ENCODE measurements around the gene DNAJC6.

The DNAJC6 gene

GRCh38 chr1:65386439-65386838, 77.1 kb downstream of the DNAJC6 start:
- no peak overlapping the region for H3K4me3 ChIP-seq (ENCODE audit: low read length in 2 of 2)
- H3K27me3 ChIP-seq (ENCODE audit: control insufficient read depth in 1 of 2, insufficient read depth in 2 of 2, low read length in 2 of 2) = no peaks in the 10 kb centered on the region

GRCh38 chr1:65387821-65388220, 78.5 kb downstream of the DNAJC6 start:
- Histone ChIP-seq H3K9ac (ENCODE audit: low read length in 2 of 2) (no peak overlapping the region), H3K27me3 (ENCODE audit: control insufficient read depth in 1 of 2, insufficient read depth in 2 of 2, low read length in 2 of 2) (no peaks in the 10 kb centered on the region), H3K4me3 (ENCODE audit: low read length in 2 of 2) (no peak overlapping the region), H3K36me3 (ENCODE audit: control insufficient read depth in 2 of 2, insufficient read depth in 2 of 2, low read length in 2 of 2) (no peaks in the 10 kb centered on the region), H3K9me3 (ENCODE audit: control insufficient read depth in 2 of 2, low read length in 2 of 2) (no peaks in the 10 kb centered on the region), H3K27ac (ENCODE audit: low read length) (no peak overlapping the region), H3K4me1 (ENCODE audit: control insufficient read depth, insufficient read depth, low read length) (no peaks in the 10 kb centered on the region)

More at GRCh38 chr1:65386439-65386838, 77.1 kb downstream of the DNAJC6 start:
- no peaks in the 10 kb centered on the region for H3K4me1 ChIP-seq (ENCODE audit: control insufficient read depth, insufficient read depth, low read length)
- no peaks in the 10 kb centered on the region for H3K36me3 ChIP-seq (ENCODE audit: control insufficient read depth in 2 of 2, insufficient read depth in 2 of 2, low read length in 2 of 2)
- no peak overlapping the region for H3K27ac ChIP-seq (ENCODE audit: low read length)
- H3K9ac ChIP-seq (ENCODE audit: low read length in 2 of 2) = no peak overlapping the region
- H3K9me3 ChIP-seq (ENCODE audit: control insufficient read depth in 2 of 2, low read length in 2 of 2) = no peaks in the 10 kb centered on the region

- Histone ChIP-seq H3K4me3 (ENCODE audit: low read length in 2 of 2) (no peak overlapping the region), H3K36me3 (ENCODE audit: control insufficient read depth in 2 of 2, insufficient read depth in 2 of 2, low read length in 2 of 2) (no peaks in the 10 kb centered on the region)
Measured at GRCh38 chr1:65388908-65389695, 79.8 kb downstream of the DNAJC6 start.

GRCh38 chr1:65392497-65392896, 83.2 kb downstream of the DNAJC6 start:
- no peak overlapping the region for H3K4me3 ChIP-seq (ENCODE audit: low read length in 2 of 2)
- no peak overlapping the region for H3K27ac ChIP-seq (ENCODE audit: low read length)
- H3K9ac ChIP-seq (ENCODE audit: low read length in 2 of 2) = no peak overlapping the region
- H3K9me3 ChIP-seq (ENCODE audit: control insufficient read depth in 2 of 2, low read length in 2 of 2) = no peaks in the 10 kb centered on the region
- H3K27me3 ChIP-seq (ENCODE audit: control insufficient read depth in 1 of 2, insufficient read depth in 2 of 2, low read length in 2 of 2) = no peaks in the 10 kb centered on the region
- no peaks in the 10 kb centered on the region for H3K36me3 ChIP-seq (ENCODE audit: control insufficient read depth in 2 of 2, insufficient read depth in 2 of 2, low read length in 2 of 2)
- H3K4me1 ChIP-seq (ENCODE audit: control insufficient read depth, insufficient read depth, low read length) = no peaks in the 10 kb centered on the region

More at GRCh38 chr1:65388908-65389695, 79.8 kb downstream of the DNAJC6 start:
- Histone ChIP-seq H3K27me3 (ENCODE audit: control insufficient read depth in 1 of 2, insufficient read depth in 2 of 2, low read length in 2 of 2) (no peaks in the 10 kb centered on the region), H3K9ac (ENCODE audit: low read length in 2 of 2) (no peak overlapping the region), H3K4me1 (ENCODE audit: control insufficient read depth, insufficient read depth, low read length) (no peaks in the 10 kb centered on the region), H3K27ac (ENCODE audit: low read length) (no peak overlapping the region), H3K9me3 (ENCODE audit: control insufficient read depth in 2 of 2, low read length in 2 of 2) (no peaks in the 10 kb centered on the region)

- no peak overlapping the region for H3K27ac ChIP-seq (ENCODE audit: low read length)
- H3K9me3 ChIP-seq (ENCODE audit: control insufficient read depth in 2 of 2, low read length in 2 of 2) = no peaks in the 10 kb centered on the region
- H3K9ac ChIP-seq (ENCODE audit: low read length in 2 of 2) = no peak overlapping the region
- no peaks in the 10 kb centered on the region for H3K4me1 ChIP-seq (ENCODE audit: control insufficient read depth, insufficient read depth, low read length)
- H3K4me3 ChIP-seq (ENCODE audit: low read length in 2 of 2) = no peak overlapping the region
- no peaks in the 10 kb centered on the region for H3K27me3 ChIP-seq (ENCODE audit: control insufficient read depth in 1 of 2, insufficient read depth in 2 of 2, low read length in 2 of 2)
- H3K36me3 ChIP-seq (ENCODE audit: control insufficient read depth in 2 of 2, insufficient read depth in 2 of 2, low read length in 2 of 2) = no peaks in the 10 kb centered on the region
Measured at GRCh38 chr1:65393347-65393746, 84.0 kb downstream of the DNAJC6 start.

- no peaks in the 10 kb centered on the region for H3K36me3 ChIP-seq (ENCODE audit: control insufficient read depth in 2 of 2, insufficient read depth in 2 of 2, low read length in 2 of 2)
- no peak overlapping the region for H3K9ac ChIP-seq (ENCODE audit: low read length in 2 of 2)
- no peak overlapping the region for H3K27ac ChIP-seq (ENCODE audit: low read length)
- H3K27me3 ChIP-seq (ENCODE audit: control insufficient read depth in 1 of 2, insufficient read depth in 2 of 2, low read length in 2 of 2) = no peaks in the 10 kb centered on the region
- H3K9me3 ChIP-seq (ENCODE audit: control insufficient read depth in 2 of 2, low read length in 2 of 2) = no peaks in the 10 kb centered on the region
- H3K4me3 ChIP-seq (ENCODE audit: low read length in 2 of 2) = no peak overlapping the region
- no peaks in the 10 kb centered on the region for H3K4me1 ChIP-seq (ENCODE audit: control insufficient read depth, insufficient read depth, low read length)
Measured at GRCh38 chr1:65393928-65394327, 84.6 kb downstream of the DNAJC6 start.

GRCh38 chr1:65395887-65396612, 86.7 kb downstream of the DNAJC6 start:
- Histone ChIP-seq H3K9me3 (ENCODE audit: control insufficient read depth in 2 of 2, low read length in 2 of 2) (no peaks in the 10 kb centered on the region), H3K9ac (ENCODE audit: low read length in 2 of 2) (no peak overlapping the region), H3K4me3 (ENCODE audit: low read length in 2 of 2) (no peak overlapping the region), H3K27me3 (ENCODE audit: control insufficient read depth in 1 of 2, insufficient read depth in 2 of 2, low read length in 2 of 2) (no peaks in the 10 kb centered on the region), H3K36me3 (ENCODE audit: control insufficient read depth in 2 of 2, insufficient read depth in 2 of 2, low read length in 2 of 2) (no peaks in the 10 kb centered on the region), H3K27ac (ENCODE audit: low read length) (no peak overlapping the region), H3K4me1 (ENCODE audit: control insufficient read depth, insufficient read depth, low read length) (no peaks in the 10 kb centered on the region)

GRCh38 chr1:65398083-65398482, 88.7 kb downstream of the DNAJC6 start:
- no peak overlapping the region for H3K4me3 ChIP-seq (ENCODE audit: low read length in 2 of 2)
- no peaks in the 10 kb centered on the region for H3K4me1 ChIP-seq (ENCODE audit: control insufficient read depth, insufficient read depth, low read length)
- no peaks in the 10 kb centered on the region for H3K9me3 ChIP-seq (ENCODE audit: control insufficient read depth in 2 of 2, low read length in 2 of 2)
- no peak overlapping the region for H3K27ac ChIP-seq (ENCODE audit: low read length)
- no peak overlapping the region for H3K9ac ChIP-seq (ENCODE audit: low read length in 2 of 2)
- no peaks in the 10 kb centered on the region for H3K36me3 ChIP-seq (ENCODE audit: control insufficient read depth in 2 of 2, insufficient read depth in 2 of 2, low read length in 2 of 2)
- H3K27me3 ChIP-seq (ENCODE audit: control insufficient read depth in 1 of 2, insufficient read depth in 2 of 2, low read length in 2 of 2) = no peaks in the 10 kb centered on the region

- Histone ChIP-seq H3K4me3 (ENCODE audit: low read length in 2 of 2) (no peak overlapping the region), H3K4me1 (ENCODE audit: control insufficient read depth, insufficient read depth, low read length) (no peaks in the 10 kb centered on the region), H3K36me3 (ENCODE audit: control insufficient read depth in 2 of 2, insufficient read depth in 2 of 2, low read length in 2 of 2) (no peaks in the 10 kb centered on the region), H3K27ac (ENCODE audit: low read length) (no peak overlapping the region), H3K9ac (ENCODE audit: low read length in 2 of 2) (no peak overlapping the region), H3K9me3 (ENCODE audit: control insufficient read depth in 2 of 2, low read length in 2 of 2) (no peaks in the 10 kb centered on the region), H3K27me3 (ENCODE audit: control insufficient read depth in 1 of 2, insufficient read depth in 2 of 2, low read length in 2 of 2) (no peaks in the 10 kb centered on the region)
Measured at GRCh38 chr1:65399003-65399402, 89.7 kb downstream of the DNAJC6 start.

GRCh38 chr1:65401612-65402011, 92.3 kb downstream of the DNAJC6 start:
- no peaks in the 10 kb centered on the region for H3K4me1 ChIP-seq (ENCODE audit: control insufficient read depth, insufficient read depth, low read length)
- no peaks in the 10 kb centered on the region for H3K9me3 ChIP-seq (ENCODE audit: control insufficient read depth in 2 of 2, low read length in 2 of 2)
- H3K36me3 ChIP-seq (ENCODE audit: control insufficient read depth in 2 of 2, insufficient read depth in 2 of 2, low read length in 2 of 2) = no peaks in the 10 kb centered on the region
- no peak overlapping the region for H3K9ac ChIP-seq (ENCODE audit: low read length in 2 of 2)
- no peak overlapping the region for H3K27ac ChIP-seq (ENCODE audit: low read length)
- no peak overlapping the region for H3K4me3 ChIP-seq (ENCODE audit: low read length in 2 of 2)
- H3K27me3 ChIP-seq (ENCODE audit: control insufficient read depth in 1 of 2, insufficient read depth in 2 of 2, low read length in 2 of 2) = no peaks in the 10 kb centered on the region

GRCh38 chr1:65404941-65405340, 95.6 kb downstream of the DNAJC6 start:
- Histone ChIP-seq H3K27me3 (ENCODE audit: control insufficient read depth in 1 of 2, insufficient read depth in 2 of 2, low read length in 2 of 2) (no peaks in the 10 kb centered on the region), H3K27ac (ENCODE audit: low read length) (no peak overlapping the region), H3K4me1 (ENCODE audit: control insufficient read depth, insufficient read depth, low read length) (no peaks in the 10 kb centered on the region), H3K4me3 (ENCODE audit: low read length in 2 of 2) (no peak overlapping the region), H3K9ac (ENCODE audit: low read length in 2 of 2) (no peak overlapping the region), H3K9me3 (ENCODE audit: control insufficient read depth in 2 of 2, low read length in 2 of 2) (no peaks in the 10 kb centered on the region), H3K36me3 (ENCODE audit: control insufficient read depth in 2 of 2, insufficient read depth in 2 of 2, low read length in 2 of 2) (peaks cover 0 to 2% of the 10 kb centered on the region in 2 donors)

All from stomach smooth muscle (tissue), 2 donors.